GM12801 (cell line): ENCODE measurements around the gene TNFSF11.

Experiments
- CTCF ChIP-seq: IDR thresholded peaks from one replicate; pipeline ENCODE4 v1.5.1; 2011; ENCODE audit warnings: control low read depth; ENCODE audit not compliant: insufficient read length; ENCODE audit errors: extremely low read depth

TNFSF11 gene

GRCh38 chr13:42571895-42572294 is 2.1 kb upstream of the TNFSF11 start:
- no peak for TF ChIP-seq CTCF

GRCh38 chr13:42574435-42575311 is 721 bp downstream of the TNFSF11 start:
- TF ChIP-seq CTCF: no peak

GRCh38 chr13:42575938-42576337 is 2.0 kb downstream of the TNFSF11 start:
- TF ChIP-seq CTCF: no peak

DNA sequence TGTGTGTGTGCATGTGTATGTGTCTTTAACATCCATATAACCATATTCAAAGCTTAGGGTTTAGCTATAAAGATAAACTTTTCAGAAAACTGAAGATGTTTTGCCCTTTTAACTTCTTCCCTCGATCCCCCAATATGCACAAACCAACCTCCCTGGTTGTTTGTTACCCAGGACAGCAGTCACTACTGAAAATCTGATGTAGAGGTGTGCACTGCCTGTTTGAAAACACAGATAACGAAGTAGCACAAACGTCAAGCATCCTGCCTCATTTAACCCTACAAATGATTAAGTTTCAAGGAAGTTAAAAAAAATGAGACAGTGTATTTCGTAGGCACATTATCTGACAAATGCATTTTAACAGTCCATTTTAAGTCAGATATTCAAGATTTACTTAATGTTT is 3.6 kb downstream of the TNFSF11 start:
- no peak for TF ChIP-seq CTCF

GRCh38 chr13:42580644-42581043 is 6.7 kb downstream of the TNFSF11 start:
- TF ChIP-seq CTCF: no peak

DNA sequence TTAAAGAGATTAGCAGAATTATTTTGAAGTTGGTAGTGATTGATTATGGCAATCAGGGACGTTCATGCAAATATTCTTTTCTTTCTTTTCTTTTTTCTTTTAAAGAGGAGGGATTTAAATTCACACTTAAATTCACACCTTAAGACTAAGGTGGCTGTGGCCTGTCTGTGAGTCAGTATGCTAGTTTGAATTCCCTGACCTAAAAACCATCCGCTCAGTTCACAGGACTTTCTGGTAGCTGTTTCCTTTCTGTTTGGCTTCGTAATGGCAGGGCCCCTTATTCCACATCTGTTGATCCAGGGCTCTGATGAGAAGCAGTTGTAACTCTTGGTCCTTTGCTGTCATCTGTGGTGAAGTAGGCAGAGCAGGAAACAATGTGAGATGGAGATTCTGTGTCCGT is 7.5 kb downstream of the TNFSF11 start:
- no peak for TF ChIP-seq CTCF

GRCh38 chr13:42591602-42592001 is 17.6 kb downstream of the TNFSF11 start:
- TF ChIP-seq CTCF: no peak
